HepG2 (cell line): ENCODE measurements around the gene SH3PXD2A.

ENCODE experiments used
- CBX2 ChIP-seq, 2 experiments: fragments of 200-600 bp in 1 of 2; sonication (generic); formaldehyde crosslinking in 1 of 2; IDR thresholded peaks; 2 replicates each; pipeline versions ENCODE4 v1.7.0 to v1.8.1; 2018 to 2022; ENCODE audit warnings: low read depth in 2 of 2, low read length in 1 of 2, mild to moderate bottlenecking in 1 of 2, missing genetic modification reagents in 1 of 2
- MXI1 ChIP-seq: IDR thresholded peaks from 3 replicates; pipeline ENCODE4 v1.6.1; 2012; ENCODE audit warnings: low read depth, low read length, inconsistent platforms, borderline replicate concordance
- RAD51 ChIP-seq: fragments of 450-650 bp; IDR thresholded peaks from 2 replicates; pipeline ENCODE4 v1.6.1; 2016; ENCODE audit warnings: borderline replicate concordance
- RXRA ChIP-seq: sonication (generic); formaldehyde crosslinking; IDR thresholded peaks from 2 replicates; pipeline ENCODE4 v1.5.1; 2020; ENCODE audit warnings: missing genetic modification reagents
- SMC3 ChIP-seq: IDR thresholded peaks from 2 replicates; pipeline ENCODE4 v1.6.1; 2011; ENCODE audit warnings: low read length, improper control_type of control experiment
- TCF7L2 ChIP-seq: IDR thresholded peaks from 2 replicates; pipeline ENCODE4 v1.6.1; 2011; ENCODE audit warnings: mild to moderate bottlenecking, low read depth, low read length, moderate library complexity
- ZFP62 ChIP-seq: sonication (generic); formaldehyde crosslinking; IDR thresholded peaks from 2 replicates; pipeline ENCODE4 v1.4.0; 2020; ENCODE audit warnings: missing genetic modification reagents
- TF ChIP-seq, protein P1 (sequence below): sonication (generic); formaldehyde crosslinking; IDR thresholded peaks from 2 replicates; pipeline ENCODE4 v1.5.0; 2020; ENCODE audit warnings: mild to moderate bottlenecking, missing genetic modification reagents, moderate library complexity
- TF ChIP-seq, protein P2 (sequence below): sonication (generic); formaldehyde crosslinking; IDR thresholded peaks from 2 replicates; pipeline ENCODE4 v1.8.0; 2022; ENCODE audit warnings: missing genetic modification reagents, mild to moderate bottlenecking, moderate library complexity, borderline replicate concordance

DNA sequence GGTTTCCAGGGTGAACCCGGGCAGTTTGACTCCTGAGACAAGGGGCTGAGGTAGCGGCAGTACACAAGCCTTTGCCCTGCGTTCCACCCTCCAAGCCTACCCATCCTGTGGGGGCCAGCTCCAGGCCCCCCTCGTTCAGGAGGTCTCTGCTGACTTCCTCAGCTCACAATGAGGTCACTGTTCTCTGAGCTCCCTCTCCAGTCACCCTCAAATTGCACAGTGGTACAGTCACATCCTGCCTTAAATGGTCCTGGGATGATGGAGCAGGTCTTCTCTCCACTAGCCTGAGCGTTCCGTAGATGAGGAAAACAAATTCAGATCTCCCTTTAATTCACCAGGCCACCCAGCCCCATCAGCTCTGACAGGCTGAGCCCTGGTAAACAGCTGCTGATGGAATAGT, 90.2 kb downstream of the SH3PXD2A start:
- TF ChIP-seq CBX2 (IDR thresholded peaks at IDR 0.05; ENCODE audit: low read depth, low read length) (no peak), CBX2 (CRISPR knock-in tag; IDR thresholded peaks at IDR 0.05; ENCODE audit: low read depth) (no peak), MXI1 (no peak), ZFP62 (no peak), RXRA (CRISPR knock-in tag) (no peak), TCF7L2 (no peak), SMC3 (no peak), RAD51 (no peak)
- TF ChIP-seq, protein P1, sequence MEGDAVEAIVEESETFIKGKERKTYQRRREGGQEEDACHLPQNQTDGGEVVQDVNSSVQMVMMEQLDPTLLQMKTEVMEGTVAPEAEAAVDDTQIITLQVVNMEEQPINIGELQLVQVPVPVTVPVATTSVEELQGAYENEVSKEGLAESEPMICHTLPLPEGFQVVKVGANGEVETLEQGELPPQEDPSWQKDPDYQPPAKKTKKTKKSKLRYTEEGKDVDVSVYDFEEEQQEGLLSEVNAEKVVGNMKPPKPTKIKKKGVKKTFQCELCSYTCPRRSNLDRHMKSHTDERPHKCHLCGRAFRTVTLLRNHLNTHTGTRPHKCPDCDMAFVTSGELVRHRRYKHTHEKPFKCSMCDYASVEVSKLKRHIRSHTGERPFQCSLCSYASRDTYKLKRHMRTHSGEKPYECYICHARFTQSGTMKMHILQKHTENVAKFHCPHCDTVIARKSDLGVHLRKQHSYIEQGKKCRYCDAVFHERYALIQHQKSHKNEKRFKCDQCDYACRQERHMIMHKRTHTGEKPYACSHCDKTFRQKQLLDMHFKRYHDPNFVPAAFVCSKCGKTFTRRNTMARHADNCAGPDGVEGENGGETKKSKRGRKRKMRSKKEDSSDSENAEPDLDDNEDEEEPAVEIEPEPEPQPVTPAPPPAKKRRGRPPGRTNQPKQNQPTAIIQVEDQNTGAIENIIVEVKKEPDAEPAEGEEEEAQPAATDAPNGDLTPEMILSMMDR (CRISPR knock-in tag), result no peak
- TF ChIP-seq, protein P2, sequence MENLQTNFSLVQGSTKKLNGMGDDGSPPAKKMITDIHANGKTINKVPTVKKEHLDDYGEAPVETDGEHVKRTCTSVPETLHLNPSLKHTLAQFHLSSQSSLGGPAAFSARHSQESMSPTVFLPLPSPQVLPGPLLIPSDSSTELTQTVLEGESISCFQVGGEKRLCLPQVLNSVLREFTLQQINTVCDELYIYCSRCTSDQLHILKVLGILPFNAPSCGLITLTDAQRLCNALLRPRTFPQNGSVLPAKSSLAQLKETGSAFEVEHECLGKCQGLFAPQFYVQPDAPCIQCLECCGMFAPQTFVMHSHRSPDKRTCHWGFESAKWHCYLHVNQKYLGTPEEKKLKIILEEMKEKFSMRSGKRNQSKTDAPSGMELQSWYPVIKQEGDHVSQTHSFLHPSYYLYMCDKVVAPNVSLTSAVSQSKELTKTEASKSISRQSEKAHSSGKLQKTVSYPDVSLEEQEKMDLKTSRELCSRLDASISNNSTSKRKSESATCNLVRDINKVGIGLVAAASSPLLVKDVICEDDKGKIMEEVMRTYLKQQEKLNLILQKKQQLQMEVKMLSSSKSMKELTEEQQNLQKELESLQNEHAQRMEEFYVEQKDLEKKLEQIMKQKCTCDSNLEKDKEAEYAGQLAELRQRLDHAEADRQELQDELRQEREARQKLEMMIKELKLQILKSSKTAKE (CRISPR knock-in tag), result no peak
